DMS153 (cell line): ENCODE data around the gene SRSF8.

Source experiments
- DNase-seq: peaks from one replicate; lab custom pipeline; 2025; lab: John Stamatoyannopoulos, UW

The SRSF8 gene

DNA sequence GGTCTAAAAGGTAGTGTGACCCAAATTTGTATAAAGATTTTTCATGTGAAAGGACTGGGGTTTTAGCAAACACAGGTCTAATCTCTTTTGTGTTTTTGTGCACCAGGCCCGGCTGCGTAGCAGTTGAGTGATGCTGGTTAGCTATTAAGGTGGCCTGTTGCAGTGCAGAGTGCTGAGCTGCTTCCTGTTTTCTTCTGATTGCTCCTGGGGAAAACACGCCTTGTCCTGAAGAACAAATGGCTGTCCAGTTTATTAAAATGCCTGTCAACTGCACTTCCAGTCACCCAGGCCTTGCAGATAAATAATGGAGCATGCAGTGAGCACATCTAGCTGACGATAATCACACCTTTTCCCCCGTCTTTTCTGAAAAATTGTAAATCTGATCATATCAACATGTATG is 1.8 kb downstream of the SRSF8 start:
- peak; percentile 91 for DNase-seq

DNA sequence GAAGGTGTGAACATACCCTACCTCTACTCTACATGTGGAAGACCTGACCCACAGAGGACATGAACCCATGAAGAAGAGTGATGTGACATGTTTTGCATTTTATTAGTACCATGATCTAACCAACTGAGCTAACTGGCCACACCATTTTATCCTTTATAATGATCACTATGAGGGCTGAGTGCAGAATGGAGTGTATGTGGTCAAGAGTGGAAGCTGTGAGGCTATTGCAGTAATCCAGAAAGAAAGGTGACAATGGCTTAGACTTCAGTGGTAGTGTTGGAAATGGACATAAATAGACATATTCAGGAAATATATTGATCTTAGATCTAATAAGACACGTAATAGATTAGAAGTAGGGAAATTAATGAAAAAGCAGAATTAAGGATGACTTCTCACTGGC is 3.8 kb downstream of the SRSF8 start:
- no peak for DNase-seq

DNA sequence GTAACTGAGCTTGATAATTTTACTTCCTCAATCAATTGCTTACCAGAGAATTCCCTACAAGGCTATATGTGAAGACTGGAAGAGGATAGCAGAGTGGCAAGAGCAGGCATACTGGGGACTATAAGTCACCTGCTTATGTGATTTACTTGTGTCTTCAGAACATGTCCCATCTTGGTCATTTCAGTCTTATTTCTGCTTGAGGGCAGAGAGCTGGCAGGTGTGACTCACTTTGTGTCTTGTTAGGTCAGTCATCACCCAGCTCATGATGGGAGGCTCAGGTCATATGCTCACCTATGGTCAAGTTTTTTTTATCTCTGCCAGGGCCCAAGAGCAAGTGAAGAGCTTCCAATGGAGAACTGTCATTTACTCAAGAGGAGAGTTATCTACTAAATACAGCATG is 6.2 kb downstream of the SRSF8 start:
- no peak for DNase-seq

DNA sequence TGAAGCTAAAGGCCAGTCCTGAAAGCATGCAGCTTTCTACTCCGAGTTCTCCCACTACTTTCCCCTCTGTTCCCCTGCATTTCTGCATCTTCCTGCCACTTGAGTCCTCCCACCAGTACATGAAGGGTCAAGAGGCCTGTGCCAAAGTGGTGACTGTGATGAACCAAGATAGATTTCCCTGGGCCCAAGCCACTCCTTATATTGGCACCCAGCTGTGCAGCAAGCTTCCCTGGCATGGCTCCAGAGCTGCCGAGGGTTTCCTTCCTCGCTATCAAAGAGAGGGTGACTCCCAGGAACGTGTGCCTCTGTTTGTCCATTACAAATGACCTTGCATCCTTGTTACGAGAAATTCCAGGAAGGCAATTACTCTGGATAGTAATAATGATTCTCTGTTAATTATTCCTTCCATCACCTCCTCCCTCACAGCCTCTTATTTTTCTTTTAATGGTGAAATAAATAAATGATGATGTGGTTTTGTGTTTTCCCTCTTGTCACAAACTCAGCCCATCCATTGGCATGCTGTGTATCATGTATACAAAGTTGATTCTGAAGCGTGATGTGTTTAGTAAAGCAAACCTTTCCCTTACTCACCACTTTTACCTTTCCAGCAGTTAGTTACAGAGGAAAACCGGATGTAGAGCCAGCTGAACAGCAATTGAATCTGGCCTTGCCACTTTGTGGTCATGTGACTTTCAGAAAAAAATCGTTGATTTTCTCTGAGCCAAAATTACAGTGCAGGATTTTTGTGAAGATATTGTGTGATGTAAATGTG is 8.3 kb downstream of the SRSF8 start:
- DNase-seq = peak; percentile 26

DNA sequence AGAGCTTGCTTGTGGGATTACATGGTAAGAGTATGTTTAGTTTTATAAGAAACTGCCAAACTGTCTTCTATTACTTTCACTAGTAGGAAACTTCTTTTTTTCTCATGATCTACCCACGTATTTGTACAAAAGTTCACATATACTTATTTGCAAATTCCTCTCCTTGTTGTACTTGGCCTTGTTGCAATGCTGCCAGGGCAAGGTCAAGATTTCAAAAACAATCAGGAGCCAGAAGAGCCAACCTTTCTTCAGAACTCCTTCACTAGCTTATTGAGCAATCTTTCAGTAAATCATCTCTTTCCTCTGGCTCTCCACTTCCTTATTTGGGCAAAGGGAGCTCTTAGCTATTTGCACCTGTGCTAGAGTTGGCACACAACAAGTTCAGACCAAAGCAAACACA is 9.7 kb downstream of the SRSF8 start:
- DNase-seq = no peak

DNA sequence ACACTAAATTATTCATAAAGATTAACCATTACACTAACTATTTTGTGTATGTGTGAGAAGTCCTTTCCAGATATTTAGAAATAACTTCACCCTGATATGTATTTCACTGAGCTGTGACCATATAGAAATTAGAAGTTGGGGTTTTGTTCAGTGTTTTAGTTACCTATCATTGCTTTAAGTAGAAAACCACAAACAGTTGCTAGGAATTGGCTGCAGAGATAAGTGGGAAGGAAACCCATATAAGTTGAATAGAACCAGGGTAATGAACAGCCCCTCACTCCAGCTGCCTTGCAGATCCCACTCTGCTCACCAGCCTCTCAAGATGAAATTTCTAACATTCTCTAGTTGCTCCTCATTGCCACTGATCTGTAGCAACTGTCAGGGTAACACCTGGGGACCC is 10.3 kb downstream of the SRSF8 start:
- no peak for DNase-seq

DNA sequence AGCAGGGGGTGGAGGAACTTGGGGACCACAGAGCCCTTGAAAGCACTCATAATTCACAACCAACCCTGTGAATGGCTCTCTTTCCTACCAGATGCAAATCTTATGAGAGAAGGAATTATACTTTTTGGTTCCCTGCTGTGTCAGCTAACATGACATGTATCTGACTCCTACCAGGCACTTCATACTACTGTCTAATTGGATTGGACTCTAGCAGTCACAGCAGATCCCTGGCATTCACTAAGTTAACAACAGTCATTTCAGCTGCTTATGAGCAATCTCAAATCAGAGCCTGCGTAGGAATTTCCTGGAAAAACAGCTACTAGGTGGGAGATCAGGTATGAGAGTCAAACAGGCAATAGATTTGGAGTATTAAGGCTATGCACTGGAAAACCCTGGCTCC is 11.8 kb downstream of the SRSF8 start:
- no peak for DNase-seq

DNA sequence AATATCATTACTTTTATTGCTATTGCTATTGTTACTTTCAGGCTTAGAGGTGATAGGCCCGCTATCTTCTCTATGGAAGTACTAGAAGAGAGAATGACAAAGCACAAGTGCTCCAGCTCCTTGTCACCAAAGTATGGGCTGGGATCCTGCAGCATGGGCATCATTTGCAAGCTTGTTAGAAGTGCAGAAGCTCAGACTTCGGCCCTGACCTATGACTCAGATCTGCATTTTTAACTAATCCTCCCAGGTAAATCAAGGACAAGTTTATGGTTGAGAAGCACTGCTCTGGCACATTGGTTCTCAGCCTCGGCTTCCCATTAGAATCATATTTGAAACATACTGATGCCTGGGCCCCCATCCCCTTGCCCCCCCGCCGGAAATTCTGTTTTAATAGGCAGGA is 14.3 kb downstream of the SRSF8 start:
- no peak for DNase-seq

DNA sequence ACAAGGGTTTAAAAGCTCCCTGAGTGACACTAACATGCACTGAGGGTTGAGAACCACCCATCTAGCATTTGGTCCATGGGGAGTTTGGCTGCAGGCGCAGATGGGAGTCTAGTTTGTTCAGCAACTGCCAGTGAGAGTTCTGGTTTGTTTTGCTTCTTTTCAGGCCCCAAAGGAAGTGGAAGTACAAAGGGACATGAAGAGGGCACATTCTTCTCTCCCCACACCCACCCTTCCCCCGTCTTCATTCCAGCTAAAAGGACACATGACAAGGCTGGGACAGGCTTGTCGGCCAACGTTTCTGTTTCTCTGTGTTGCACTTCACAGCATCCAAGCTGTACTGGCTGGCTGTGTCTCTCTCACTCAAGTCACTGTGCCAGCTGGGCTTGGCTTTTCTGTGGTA is 14.7 kb downstream of the SRSF8 start:
- no peak for DNase-seq

DNA sequence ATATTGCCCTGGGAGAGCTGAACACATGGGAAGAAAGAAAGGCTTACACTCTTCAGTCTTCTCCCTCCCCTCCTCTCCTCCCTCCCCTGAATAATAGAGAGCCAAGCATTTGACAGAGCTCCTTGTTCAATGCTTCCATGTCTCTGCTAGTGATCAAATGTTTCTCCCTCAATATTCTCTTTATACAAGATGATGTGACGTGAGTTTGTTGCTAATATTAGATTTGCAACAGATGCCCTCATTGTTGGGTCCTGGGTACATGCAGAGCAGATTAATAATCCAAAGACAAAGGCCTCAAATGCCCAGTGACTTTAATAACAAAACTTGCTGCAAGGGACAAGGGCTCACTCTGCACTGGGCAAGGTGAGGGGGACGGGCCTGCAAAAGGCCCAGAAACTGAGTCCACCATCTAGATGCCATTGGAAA is 15.9 kb downstream of the SRSF8 start:
- DNase-seq = no peak

DNA sequence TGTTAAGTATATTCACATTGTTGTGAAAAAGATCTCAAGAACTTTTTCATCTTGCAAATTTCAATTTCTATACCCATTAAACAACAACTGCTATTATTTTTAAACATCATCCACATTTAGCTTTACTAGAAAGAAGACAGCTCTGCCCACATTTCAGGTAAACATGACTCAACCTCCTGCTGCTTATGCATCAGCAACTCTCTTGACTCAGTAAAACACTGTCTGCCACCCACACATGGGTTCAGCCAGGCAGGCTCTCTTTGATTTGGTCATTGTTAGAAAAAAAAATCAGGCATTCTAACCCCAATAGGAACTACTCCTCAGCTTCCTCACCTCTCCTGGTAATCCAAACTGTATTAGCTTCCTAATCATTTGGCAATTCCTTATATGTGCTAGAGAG is 17.8 kb downstream of the SRSF8 start:
- DNase-seq = no peak

DNA sequence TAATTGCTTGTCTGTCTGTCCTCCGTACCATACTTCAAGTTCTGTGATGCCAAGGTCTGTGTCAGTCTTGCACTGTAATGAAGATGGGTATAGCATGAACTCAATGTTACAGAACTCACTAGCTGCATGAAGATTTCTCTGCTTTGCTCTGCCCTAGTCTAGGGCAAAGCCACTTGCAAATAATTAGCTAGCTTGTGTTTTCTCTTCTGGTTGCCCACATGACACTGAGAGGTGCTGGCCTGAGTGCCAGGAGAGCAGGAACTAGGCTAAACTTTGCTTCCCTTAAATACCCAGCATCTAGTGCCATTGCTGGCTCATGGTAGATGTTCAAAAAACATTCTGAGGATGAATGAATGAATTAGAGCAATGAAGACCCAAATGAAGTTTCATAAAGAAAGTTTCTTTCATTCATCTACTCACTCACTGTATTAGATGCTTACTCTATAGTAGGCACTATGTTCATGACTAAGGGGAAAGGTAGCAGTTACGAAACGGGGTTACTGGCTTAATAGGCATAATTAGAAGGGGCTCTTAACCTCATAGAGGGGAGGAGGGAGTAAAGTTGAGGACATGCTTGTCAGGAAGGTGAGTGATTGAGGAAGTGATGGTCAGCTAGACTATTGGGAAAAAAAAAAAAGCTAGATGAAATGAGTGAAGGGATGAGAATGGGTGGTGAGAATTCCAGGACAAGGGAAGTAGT is 18.5 kb downstream of the SRSF8 start:
- DNase-seq = no peak

DNA sequence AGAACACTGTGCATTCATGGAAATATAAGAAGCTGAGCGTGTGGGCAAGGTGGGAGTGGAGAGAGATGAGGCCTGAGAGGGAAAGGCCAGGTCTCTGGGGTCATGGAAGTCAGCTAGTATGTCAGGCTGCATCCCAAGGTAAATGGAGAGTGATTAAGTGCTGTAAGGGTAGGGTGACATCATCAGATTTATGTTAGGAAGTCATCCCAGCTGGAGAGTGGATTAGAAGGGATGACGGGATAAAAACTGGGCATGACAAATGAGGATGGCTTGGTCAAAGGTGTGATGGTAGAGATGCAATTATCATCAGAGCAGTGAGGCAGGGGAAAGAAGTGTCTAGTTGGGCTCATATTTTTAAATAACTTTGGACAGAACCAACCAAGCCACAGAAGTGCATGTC is 19.4 kb downstream of the SRSF8 start:
- DNase-seq = no peak

DNA sequence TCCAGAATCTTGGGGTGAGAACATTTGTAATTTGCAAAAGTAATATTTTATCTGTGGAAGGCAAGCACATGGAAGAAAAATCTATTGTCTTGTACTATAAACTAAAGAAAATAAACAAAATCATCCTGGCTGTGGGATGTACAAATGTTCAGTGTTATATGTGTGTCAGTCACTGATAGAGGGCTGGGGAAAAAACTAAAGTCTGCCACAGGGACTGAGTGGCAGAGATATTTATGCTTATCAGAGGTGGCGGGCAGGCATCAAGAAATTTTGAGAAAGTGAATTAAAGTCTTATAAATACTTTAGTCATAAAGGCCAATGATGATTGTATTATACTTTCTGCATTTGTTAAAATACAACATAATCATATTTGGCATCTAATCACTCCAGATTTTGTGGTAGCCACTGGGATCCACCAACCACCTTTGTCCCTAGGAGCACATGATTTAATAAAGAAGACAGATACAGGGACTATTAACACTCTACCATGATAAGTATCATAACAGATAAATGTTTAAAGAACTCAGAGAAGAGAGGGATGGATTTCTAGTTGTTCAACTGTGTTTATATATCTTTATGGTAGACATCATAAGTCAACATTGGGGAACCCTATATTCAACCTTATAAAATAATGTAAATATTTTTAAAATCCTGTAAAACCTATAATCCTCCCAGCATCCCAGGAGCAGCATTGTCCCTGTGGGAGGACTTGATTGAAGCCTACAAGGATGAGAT is 20.3 kb downstream of the SRSF8 start:
- no peak for DNase-seq

DNA sequence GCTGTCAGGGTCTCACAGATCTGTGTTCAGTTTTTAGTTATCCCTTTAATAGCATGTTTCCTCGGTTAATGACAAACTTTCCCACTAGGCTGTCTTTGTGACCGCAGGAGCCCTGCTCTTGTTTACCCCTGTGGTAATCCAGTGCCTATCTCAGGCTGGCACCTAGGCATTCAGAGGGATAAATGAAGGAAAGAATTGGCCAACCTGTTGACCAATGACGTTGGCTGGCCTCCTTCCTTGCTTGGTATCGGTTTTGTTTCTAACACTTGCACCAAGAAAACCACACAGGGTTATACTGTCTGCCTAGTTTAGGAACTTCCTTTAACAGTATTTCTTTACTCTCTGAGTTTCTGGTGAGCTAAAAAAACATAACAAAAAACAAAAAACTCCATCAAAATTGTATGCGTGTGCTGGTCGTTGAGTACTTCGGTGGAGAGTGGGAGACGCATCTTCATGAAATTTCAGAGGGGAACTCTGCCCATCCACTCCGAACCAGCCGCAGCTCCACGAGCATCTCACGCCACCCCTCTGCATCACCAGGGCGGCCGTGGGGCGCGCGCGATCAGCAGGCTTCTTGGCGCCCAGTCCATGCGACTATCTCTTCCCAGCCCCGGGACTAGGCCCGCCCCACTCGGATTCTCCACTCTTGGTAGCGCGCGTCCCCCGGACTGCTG is 22.4 kb downstream of the SRSF8 start:
- DNase-seq = no peak

DNA sequence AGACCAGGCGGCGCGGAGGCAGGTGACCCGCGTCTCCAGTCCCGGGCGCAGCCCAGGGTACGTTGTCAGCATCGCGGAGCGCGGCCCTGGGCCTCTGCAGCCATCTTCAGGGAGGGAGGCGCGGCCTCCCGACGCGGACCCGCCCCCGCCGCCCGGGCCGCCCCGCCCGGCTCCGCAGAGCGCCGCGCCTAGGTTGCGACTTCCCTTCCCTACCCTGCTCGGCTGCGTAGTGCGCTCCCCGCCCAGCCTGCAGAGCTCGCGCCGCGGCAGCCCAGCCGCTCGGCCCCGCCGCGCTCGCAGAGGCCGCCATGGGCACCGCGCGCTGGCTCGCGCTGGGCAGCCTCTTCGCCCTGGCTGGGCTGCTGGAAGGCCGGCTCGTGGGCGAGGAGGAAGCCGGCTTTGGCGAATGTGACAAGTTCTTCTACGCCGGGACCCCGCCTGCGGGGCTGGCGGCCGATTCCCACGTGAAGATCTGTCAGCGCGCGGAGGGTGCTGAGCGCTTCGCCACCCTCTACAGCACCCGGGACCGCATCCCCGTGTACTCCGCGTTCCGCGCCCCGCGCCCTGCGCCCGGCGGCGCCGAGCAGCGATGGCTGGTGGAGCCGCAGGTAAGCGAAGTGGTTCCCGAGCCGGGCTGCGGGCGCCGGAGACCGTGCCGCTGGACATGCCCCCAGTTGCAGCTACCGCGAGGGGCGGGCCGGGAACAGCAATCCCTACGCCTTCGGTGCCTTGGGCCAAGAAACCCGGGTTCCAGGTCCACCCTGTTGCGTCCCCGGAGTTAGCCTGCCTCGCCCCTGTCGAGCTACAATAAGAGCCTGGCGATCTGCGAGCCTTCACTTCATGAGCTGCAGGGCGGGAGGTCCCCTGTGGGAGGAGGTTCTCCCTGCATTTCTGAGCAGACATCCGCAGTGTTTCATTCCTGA is 23.2 kb downstream of the SRSF8 start, which contains the start of gene ENDOD1:
ENDOD1 (plus strand) TSS at position 227 of the 923 bp plus-strand sequence; CDS start at position 309, 82 bp downstream.
- DNase-seq = peak; percentile 38

DNA sequence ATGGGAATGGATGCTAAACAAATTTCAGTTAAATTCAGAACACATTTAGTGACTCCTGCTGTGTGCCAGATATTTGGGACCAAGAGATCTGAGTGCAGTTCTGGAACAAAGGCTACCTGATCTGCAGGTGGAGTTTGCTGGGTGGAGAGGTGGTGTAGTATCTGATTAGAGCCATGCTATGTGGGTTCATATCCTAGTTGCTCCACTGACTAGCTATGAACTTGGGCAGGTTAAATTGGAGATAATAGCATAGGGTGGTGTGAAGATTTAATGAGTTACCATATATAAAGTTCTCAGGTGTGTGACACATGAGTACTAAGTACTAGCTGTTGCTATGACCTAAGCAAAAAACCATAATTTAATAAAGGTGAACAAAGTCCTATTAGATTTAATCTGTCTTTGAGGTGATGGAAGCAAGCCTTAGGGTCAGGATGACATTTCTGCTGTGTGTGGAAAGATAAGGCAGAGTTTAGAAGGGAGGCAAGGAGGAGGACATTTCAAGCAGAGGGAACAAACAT is 25.0 kb downstream of the SRSF8 start:
- no peak for DNase-seq

DNA sequence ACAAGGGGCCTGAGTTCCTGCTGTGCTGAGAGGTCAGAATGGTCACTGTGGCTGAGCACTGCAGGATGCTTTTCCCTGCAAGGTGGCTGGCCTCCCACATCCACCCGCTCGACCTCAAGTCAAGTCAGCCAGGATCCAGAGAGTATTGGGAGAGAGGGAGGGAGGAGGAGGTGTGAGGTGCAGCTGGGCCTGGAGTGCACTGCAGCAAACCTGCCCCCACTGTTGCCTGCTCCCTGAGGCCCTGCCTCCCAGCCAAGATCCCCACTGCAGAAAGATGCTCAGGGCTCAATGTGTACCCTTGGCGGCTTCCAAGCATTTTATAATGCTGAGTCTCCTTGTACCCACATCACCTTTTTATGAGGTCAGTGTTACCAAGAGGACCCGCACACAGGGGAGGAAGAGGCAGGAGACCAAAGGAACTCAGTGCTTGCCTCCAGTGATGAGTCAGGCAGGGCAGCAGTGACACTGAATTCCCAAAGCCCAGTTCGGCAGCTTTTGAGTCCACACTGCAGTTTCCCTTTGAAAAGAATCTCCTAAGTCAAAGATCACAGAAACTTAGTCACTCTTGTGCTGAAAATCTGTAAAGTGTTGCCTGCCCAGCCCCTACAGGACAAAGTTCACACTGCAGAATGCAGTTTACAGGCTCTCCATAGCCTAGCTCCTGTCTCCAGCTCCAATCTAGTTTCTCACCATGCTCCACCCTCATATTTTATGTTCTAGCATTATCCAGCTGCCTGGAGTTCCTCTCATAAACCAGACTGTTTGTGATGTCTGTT is 26.0 kb downstream of the SRSF8 start:
- no peak for DNase-seq

DNA sequence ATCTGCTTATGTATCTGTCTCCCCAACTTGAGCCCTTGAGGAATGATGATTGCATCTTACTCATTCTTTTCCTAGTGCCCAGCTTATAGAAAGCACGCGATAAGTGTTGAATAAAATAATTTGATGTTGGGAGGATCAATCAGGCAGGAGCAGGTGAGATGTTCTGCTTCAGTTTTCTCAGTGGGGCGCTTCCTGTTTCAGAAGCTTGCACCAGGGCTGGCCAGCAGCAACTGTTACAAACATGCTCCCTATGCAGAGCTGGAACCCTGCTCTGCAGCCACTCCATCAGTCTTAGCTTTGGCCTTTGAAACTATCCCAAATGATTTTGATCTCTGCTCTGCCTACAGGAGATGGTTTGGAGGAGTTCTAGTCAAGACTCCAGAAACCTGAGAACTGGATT is 26.8 kb downstream of the SRSF8 start:
- DNase-seq = no peak
